Right kidney (tissue), 1 donor: ENCODE measurements around the gene ANO7.
A peak's percentile ranks its signal among the peaks of the same experiment; 100 is the strongest.

Experiments used
- DNase-seq: peaks from one replicate; pipeline ENCODE4 v3.0.0-alpha.2; 2016

ANO7 gene

GRCh38 chr2:241273210-241274020 is 84.9 kb downstream of the ANO7 start:
- peak; percentile 60 for DNase-seq

- no peak for DNase-seq
Measured at GRCh38 chr2:241274127-241274526, 85.7 kb downstream of the ANO7 start.
